Endothelial cell of umbilical vein (primary cell): ENCODE measurements around the gene CCDC86. TPM values are rescaled to one million over a fixed set of nuclear protein-coding genes. Genes with fewer than 3 reads are reported as not detected.

Experiments used
- Bru-seq: library from RNA; stranded (reverse); fragments of 400-500 nt; gene quantifications from one replicate; lab custom pipeline; 2021; lab: Mats Ljungman, UMichigan
- BruChase-seq, 2 experiments: library from RNA; stranded (reverse); fragments of 400-500 nt; gene quantifications; one replicate each; lab custom pipeline; 2021; lab: Mats Ljungman, UMichigan
- BruUV-seq: library from RNA; stranded (reverse); fragments of 400-500 nt; replicated peaks from 2 replicates; lab custom pipeline; 2021; lab: Mats Ljungman, UMichigan
- CTCF ChIA-PET: fragments of 300-600, 350-600 bp; sonication (Branson Sonifier 250); formaldehyde crosslinking; loops from one replicate; lab custom pipeline; 2021; ENCODE audit warnings: antibody characterized with exemption, inconsistent platforms; lab: Charles Lee
- POLR2A ChIA-PET: fragments of 300-600, 350-600 bp; sonication (Branson Sonifier 250); formaldehyde crosslinking; loops from one replicate; lab custom pipeline; 2021; ENCODE audit warnings: antibody characterized with exemption, inconsistent platforms; lab: Charles Lee
- DNase-seq: peaks from one replicate; pipeline ENCODE4 v3.0.0-alpha.2; 2011; ENCODE audit warnings: low read depth, low spot score
- FAIRE-seq: peaks from 2 replicates; lab custom pipeline; 2011; peaks lifted over from hg19 to GRCh38; lab: Jason Lieb, UNC
- H2AFZ ChIP-seq: 2 replicates; pipeline ENCODE4 v1.6.0; 2012; ENCODE audit warnings: low read depth, low read length, control low read depth, inconsistent platforms
- H3K27ac ChIP-seq: 2 replicates; pipeline ENCODE4 v1.5.1; 2011; ENCODE audit warnings: low read depth, mild to moderate bottlenecking, control low read depth, low read length, moderate library complexity; ENCODE audit not compliant: insufficient read depth
- H3K27me3 ChIP-seq, 2 experiments: 2 replicates each; pipeline versions ENCODE4 v1.6.0 to v1.6.1; 2011; ENCODE audit warnings: low read length in 2 of 2, mixed read lengths in 1 of 2; ENCODE audit not compliant: control insufficient read depth in 2 of 2, insufficient read depth in 2 of 2
- H3K36me3 ChIP-seq, 2 experiments: 2 replicates in 1 of 2; 3 replicates in 1 of 2; pipeline ENCODE4 v1.5.1; 2011; ENCODE audit warnings: low read length in 2 of 2, mild to moderate bottlenecking in 1 of 2, moderate library complexity in 1 of 2; ENCODE audit not compliant: control insufficient read depth in 2 of 2, insufficient read depth in 2 of 2; ENCODE audit errors: extremely low read depth in 1 of 2
- H3K4me1 ChIP-seq: 3 replicates; pipeline ENCODE4 v1.5.1; 2011; ENCODE audit warnings: mild to moderate bottlenecking, low read length; ENCODE audit not compliant: control insufficient read depth, insufficient read depth; ENCODE audit errors: extremely low read depth
- H3K4me2 ChIP-seq: 2 replicates; pipeline ENCODE4 v1.6.1; 2011; ENCODE audit warnings: low read length, control low read depth, mixed read lengths; ENCODE audit not compliant: insufficient read depth
- H3K4me3 ChIP-seq, 3 experiments: fragments of 200-600 bp in 1 of 3; sonication (generic), shearing (Covaris generic) in 1 of 3; replicated peaks in 1 of 3; 2 replicates each; pipeline ENCODE4 v1.5.1; 2011 to 2016; ENCODE audit warnings: control low read depth in 3 of 3, low read length in 3 of 3, mild to moderate bottlenecking in 2 of 3, inconsistent platforms in 1 of 3, low read depth in 1 of 3, moderate library complexity in 1 of 3; ENCODE audit not compliant: insufficient read depth in 1 of 3
- H3K79me2 ChIP-seq: 2 replicates; pipeline ENCODE4 v1.6.0; 2012; ENCODE audit warnings: low read length, inconsistent platforms; ENCODE audit not compliant: control insufficient read depth, insufficient read depth
- H3K9ac ChIP-seq: replicated peaks from 2 replicates; pipeline ENCODE3; 2011; ENCODE audit warnings: low read length, control low read depth; ENCODE audit not compliant: insufficient read depth; ENCODE audit errors: extremely low read depth
- H3K9me1 ChIP-seq: replicated peaks from 3 replicates; pipeline ENCODE4 v1.6.0; 2011; ENCODE audit warnings: mild to moderate bottlenecking, low read length; ENCODE audit not compliant: control insufficient read depth, insufficient read depth; ENCODE audit errors: extremely low read depth
- H3K9me3 ChIP-seq: replicated peaks from 2 replicates; pipeline ENCODE4 v1.5.1; 2012; ENCODE audit warnings: low read length, inconsistent platforms; ENCODE audit not compliant: control insufficient read depth, insufficient read depth
- H4K20me1 ChIP-seq: replicated peaks from 2 replicates; pipeline ENCODE3; 2011; ENCODE audit warnings: mild to moderate bottlenecking, low read length; ENCODE audit not compliant: control insufficient read depth, insufficient read depth; ENCODE audit errors: extremely low read depth
- EZH2 ChIP-seq: IDR thresholded peaks from 2 replicates; pipeline ENCODE4 v1.6.1; 2012; ENCODE audit warnings: borderline replicate concordance, low read depth, mild to moderate bottlenecking, moderate library complexity, low read length, inconsistent platforms; ENCODE audit not compliant: severe bottlenecking
- MYC ChIP-seq: IDR thresholded peaks from one replicate; pipeline ENCODE4 v1.6.1; 2011; ENCODE audit warnings: mild to moderate bottlenecking, low read depth, low read length
- POLR2A ChIP-seq: IDR thresholded peaks from 2 replicates; pipeline ENCODE4 v1.6.1; 2012; ENCODE audit warnings: low read depth, mild to moderate bottlenecking, control low read depth, low read length
- POLR2AphosphoS5 ChIP-seq: IDR thresholded peaks from 2 replicates; pipeline ENCODE4 v1.6.1; 2012; ENCODE audit warnings: low read depth, mild to moderate bottlenecking, control low read depth, low read length, moderate library complexity; ENCODE audit not compliant: insufficient read depth
- dilution Hi-C: fragments of 300-500 bp; cut with MboI; formaldehyde crosslinking; loops from one replicate; pipeline ENCODE4 v1.15.0; 2019; ENCODE audit warnings: low sequenced_read_pairs; ENCODE audit not compliant: extremely low pct_ligation_motif_present
- intact Hi-C: fragments of 100-400 bp; cut with micrococcal nuclease; formaldehyde crosslinking; loops from one replicate; pipeline ENCODE4 v1.10.0; 2022
- long read RNA-seq: library from polyadenylated mRNA; stranded (forward); transcript quantifications from one replicate; pipeline ENCODE4 v2.0.0, GENCODE V29; 2021
- polyA minus RNA-seq, 3 experiments: library from RNA; depleted of rRNA, polyadenylated mRNA; stranded (reverse); fragments of >200 nt; gene quantifications; 1 replicate in 1 of 3; 2 replicates in 2 of 3; pipeline ENCODE4 v1.2.3, GENCODE V29; 2011
- polyA plus RNA-seq, 4 experiments: library from polyadenylated mRNA; depleted of rRNA in 3 of 4; stranded (reverse) in 3 of 4; unstranded in 1 of 4; fragments of >200 nt; gene quantifications; 2 replicates each; pipeline versions ENCODE4 v1.2.1 to v1.2.3, GENCODE V29; 2011 to 2012; ENCODE audit warnings: missing spikeins in 1 of 4
- total RNA-seq: library from RNA; stranded (reverse); gene quantifications from 2 replicates; pipeline ENCODE4 v1.2.3, GENCODE V29; 2021
- TF ChIP-seq, protein P1 (sequence below): IDR thresholded peaks from 2 replicates; pipeline ENCODE4 v1.6.1; 2011; ENCODE audit not compliant: insufficient read depth, insufficient read length

The CCDC86 gene, protein sequence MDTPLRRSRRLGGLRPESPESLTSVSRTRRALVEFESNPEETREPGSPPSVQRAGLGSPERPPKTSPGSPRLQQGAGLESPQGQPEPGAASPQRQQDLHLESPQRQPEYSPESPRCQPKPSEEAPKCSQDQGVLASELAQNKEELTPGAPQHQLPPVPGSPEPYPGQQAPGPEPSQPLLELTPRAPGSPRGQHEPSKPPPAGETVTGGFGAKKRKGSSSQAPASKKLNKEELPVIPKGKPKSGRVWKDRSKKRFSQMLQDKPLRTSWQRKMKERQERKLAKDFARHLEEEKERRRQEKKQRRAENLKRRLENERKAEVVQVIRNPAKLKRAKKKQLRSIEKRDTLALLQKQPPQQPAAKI
- 57.6 and 60.8 TPM in 2 replicates for total RNA-seq
- polyA plus RNA-seq = 29.8 and 32.3 TPM in 2 replicates
- polyA plus RNA-seq (2011; cell fraction: cytosol; rRNA removed) = 37.2 and 37.3 TPM in 2 replicates
- polyA plus RNA-seq (2011; cell fraction: nucleus; rRNA removed) = 35.4 and 41.3 TPM in 2 replicates
- 61.9 and 75.2 TPM in 2 replicates for polyA plus RNA-seq (2012)
- polyA minus RNA-seq = 15.2 and 15.7 TPM in 2 replicates
- polyA minus RNA-seq (2011; cell fraction: cytosol; rRNA and poly(A)+ RNA removed) = 24.5 TPM
- 11.3 and 12.9 TPM in 2 replicates for polyA minus RNA-seq (2011; cell fraction: nucleus; rRNA and poly(A)+ RNA removed)
- percentile 62 among the genes with signal in this experiment for Bru-seq, nascent RNA
- percentile 88 among the genes with signal in this experiment for BruChase-seq, experiment 1, labeled RNA remaining after a 6-hour chase
- percentile 72 among the genes with signal in this experiment for BruChase-seq, experiment 2, labeled RNA remaining after a 2-hour chase
- long read RNA-seq, transcript CCDC86-201 (4 exons, 1,893 nt) = major isoform, 139 of 158 reads
- long read RNA-seq, partial matches to known transcripts = 13 of 158 reads
- long read RNA-seq, other reads (novel, unspliced or antisense) = 3 of 158 reads

DNA sequence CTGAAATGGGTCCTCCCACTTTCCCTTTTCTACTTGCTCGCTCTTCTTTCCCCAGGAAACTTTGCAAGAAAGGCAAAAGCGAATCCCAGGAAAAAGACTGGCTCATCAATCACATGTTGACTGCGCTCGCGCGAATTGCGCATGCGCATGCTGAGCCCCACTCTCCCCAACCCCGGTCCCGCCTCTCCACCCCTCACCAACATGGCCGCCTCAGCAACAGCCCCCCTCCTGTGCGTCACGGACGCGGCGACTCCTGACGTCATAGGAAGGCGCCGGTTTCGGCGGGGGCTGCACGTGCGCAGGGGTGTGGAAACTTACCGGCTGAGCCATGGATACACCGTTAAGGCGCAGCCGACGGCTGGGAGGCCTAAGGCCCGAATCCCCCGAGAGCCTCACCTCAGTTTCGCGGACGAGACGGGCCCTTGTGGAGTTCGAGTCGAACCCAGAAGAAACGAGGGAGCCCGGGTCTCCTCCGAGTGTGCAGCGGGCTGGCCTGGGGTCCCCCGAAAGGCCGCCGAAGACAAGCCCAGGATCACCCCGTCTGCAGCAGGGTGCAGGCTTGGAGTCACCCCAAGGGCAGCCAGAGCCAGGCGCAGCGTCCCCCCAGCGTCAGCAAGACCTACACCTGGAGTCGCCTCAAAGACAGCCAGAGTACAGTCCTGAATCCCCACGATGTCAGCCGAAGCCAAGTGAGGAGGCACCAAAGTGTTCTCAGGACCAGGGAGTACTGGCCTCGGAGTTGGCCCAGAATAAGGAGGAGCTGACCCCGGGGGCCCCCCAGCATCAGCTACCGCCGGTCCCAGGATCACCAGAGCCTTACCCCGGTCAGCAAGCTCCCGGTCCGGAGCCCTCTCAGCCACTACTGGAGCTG, at the start of gene CCDC86:
TSS of gene CCDC86 (plus strand) at position 317 of the 871 bp plus-strand sequence. CDS start at position 329, 12 bp downstream.
- H3K9ac ChIP-seq = peak within 1 kb of the TSS; percentile 77
- peak within 1 kb of the TSS; percentile 79 for H3K4me2 ChIP-seq
- H3K4me1 ChIP-seq = peaks cover 37% of the 10 kb centered on the region
- H2AFZ ChIP-seq = peak within 1 kb of the TSS; percentile 65
- peak within 1 kb of the TSS; percentile 65 for H3K27ac ChIP-seq
- no peaks in the 10 kb centered on the region for H3K9me1 ChIP-seq
- POLR2A ChIA-PET = no interaction called here
- H4K20me1 ChIP-seq = no peaks in the 10 kb centered on the region
- TF ChIP-seq POLR2A (peak; percentile 59), MYC (peak; percentile 100), POLR2AphosphoS5 (peak; percentile 87), EZH2 (no peak)
- TF ChIP-seq, protein P1, sequence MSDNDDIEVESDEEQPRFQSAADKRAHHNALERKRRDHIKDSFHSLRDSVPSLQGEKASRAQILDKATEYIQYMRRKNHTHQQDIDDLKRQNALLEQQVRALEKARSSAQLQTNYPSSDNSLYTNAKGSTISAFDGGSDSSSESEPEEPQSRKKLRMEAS = peak; percentile 98
- H3K79me2 ChIP-seq = peaks cover 47% of the 10 kb centered on the region
- H3K9me3 ChIP-seq = no peaks in the 10 kb centered on the region
- H3K36me3 ChIP-seq = no peaks in the 10 kb centered on the region
- TSS peak; percentile 65 for BruUV-seq
- peak within 1 kb of the TSS; percentile 64 to 74 (median 73) for H3K4me3 ChIP-seq
- CTCF ChIA-PET = interaction anchor here (0.9 to 5.0 kb wide), 10 partner anchors 10 to 83 kb away, joined by 3 to 34 read pairs (median 8); no protein-coding TSS in a partner anchor
- peak; percentile 96 for DNase-seq
- H3K27me3 ChIP-seq = no peaks in the 10 kb centered on the region
- intact Hi-C loops = loop anchor here (1.0 kb wide), 1 partner anchor 73 kb away; no protein-coding TSS in a partner anchor
- peak; percentile 98 for FAIRE-seq
- dilution Hi-C loops = no loop called here
